SK-N-SH (cell line): Measurements from ENCODE around the gene TRMT1. TPM values are rescaled to one million over a fixed set of nuclear protein-coding genes. Genes with fewer than 3 reads are reported as not detected.

Experiments used
- CTCF ChIA-PET: fragments of 300-600, 350-600 bp; formaldehyde crosslinking; extraction: SDS; loops from one replicate; lab custom pipeline; 2021; lab: Yijun Ruan, JAX
- POLR2A ChIA-PET: fragments of 350-600 bp; sonication (Branson Sonifier 250); formaldehyde crosslinking; extraction: SDS; loops from one replicate; lab custom pipeline; 2020; ENCODE audit warnings: antibody characterized with exemption, inconsistent platforms; lab: Yijun Ruan, JAX
- DNase-seq: peaks from one replicate; pipeline ENCODE4 v3.0.0; 2012
- H2AFZ ChIP-seq: fragments of 200-600 bp; sonication (generic); 2 replicates; pipeline ENCODE4 v1.8.1; 2016; ENCODE audit warnings: antibody characterized with exemption, mild to moderate bottlenecking, low read depth
- H3F3A ChIP-seq: fragments of 200-600 bp; sonication (generic); replicated peaks from 2 replicates; pipeline ENCODE3; 2016; ENCODE audit warnings: antibody characterized with exemption, mild to moderate bottlenecking; ENCODE audit not compliant: insufficient read depth
- H3K27ac ChIP-seq, 2 experiments: fragments of 200-500 bp in 1 of 2; fragments of 200-600 bp in 1 of 2; sonication (Bioruptor generic) in 1 of 2; sonication (generic), shearing (Covaris generic) in 1 of 2; 2 replicates each; pipeline versions ENCODE4 v1.5.1 to v1.6.1; 2014 to 2016; ENCODE audit warnings: low read depth in 2 of 2, inconsistent platforms in 1 of 2, low read length in 1 of 2, mild to moderate bottlenecking in 1 of 2, mixed read lengths in 1 of 2
- H3K27me3 ChIP-seq: fragments of 200-600 bp; sonication (generic), shearing (Covaris generic); 2 replicates; pipeline ENCODE4 v1.6.1; 2016; ENCODE audit warnings: mixed run types; ENCODE audit not compliant: insufficient read depth
- H3K36me3 ChIP-seq, 2 experiments: fragments of 200-500 bp in 1 of 2; fragments of 200-600 bp in 1 of 2; sonication (Bioruptor generic) in 1 of 2; sonication (generic) in 1 of 2; replicated peaks in 1 of 2; 2 replicates each; pipeline versions ENCODE3 to v1.5.1; 2014 to 2016; ENCODE audit warnings: low read length in 1 of 2, mild to moderate bottlenecking in 1 of 2; ENCODE audit not compliant: insufficient read depth in 2 of 2, control insufficient read depth in 1 of 2
- H3K4me1 ChIP-seq, 2 experiments: fragments of 200-500 bp in 1 of 2; fragments of 200-600 bp in 1 of 2; sonication (Bioruptor generic) in 1 of 2; sonication (generic), shearing (Covaris generic) in 1 of 2; 2 replicates each; pipeline versions ENCODE4 v1.5.1 to v1.6.1; 2014 to 2016; ENCODE audit warnings: low read depth in 1 of 2, low read length in 1 of 2, mixed run types in 1 of 2; ENCODE audit not compliant: insufficient read depth in 2 of 2, control insufficient read depth in 1 of 2
- H3K4me2 ChIP-seq: fragments of 200-600 bp; sonication (generic), shearing (Covaris generic); 2 replicates; pipeline ENCODE4 v1.6.1; 2017; ENCODE audit warnings: mixed run types
- H3K4me3 ChIP-seq, 2 experiments: fragments of 200-500 bp in 1 of 2; fragments of 200-600 bp in 1 of 2; sonication (Bioruptor generic) in 1 of 2; sonication (generic), shearing (Covaris generic) in 1 of 2; 2 replicates each; pipeline versions ENCODE4 v1.5.1 to v1.8.1; 2014 to 2016; ENCODE audit warnings: low read depth in 2 of 2, inconsistent platforms in 1 of 2, low read length in 1 of 2, mild to moderate bottlenecking in 1 of 2, mixed read lengths in 1 of 2, moderate library complexity in 1 of 2
- H3K79me2 ChIP-seq: fragments of 200-600 bp; sonication (generic); 2 replicates; pipeline ENCODE4 v1.8.1; 2017; ENCODE audit warnings: mild to moderate bottlenecking; ENCODE audit not compliant: insufficient read depth
- H3K9ac ChIP-seq: fragments of 200-600 bp; sonication (generic); 2 replicates; pipeline ENCODE4 v1.6.1; 2017; ENCODE audit warnings: mixed run types
- H3K9me2 ChIP-seq: fragments of 200-600 bp; sonication (generic); 2 replicates; pipeline ENCODE4 v1.6.1; 2017; ENCODE audit warnings: mixed run types
- H3K9me3 ChIP-seq: fragments of 200-600 bp; sonication (generic); 2 replicates; pipeline ENCODE4 v1.6.1; 2017; ENCODE audit warnings: mixed run types, mild to moderate bottlenecking, moderate library complexity
- H4K20me1 ChIP-seq: fragments of 200-600 bp; sonication (generic); 2 replicates; pipeline ENCODE4 v1.6.1; 2017; ENCODE audit warnings: mild to moderate bottlenecking, mixed run types; ENCODE audit not compliant: insufficient read depth
- CHD2 ChIP-seq: fragments of 150-350 bp; IDR thresholded peaks from 2 replicates; pipeline ENCODE4 v1.6.1; 2018; ENCODE audit warnings: low read length; ENCODE audit not compliant: partially characterized antibody
- FOSL2 ChIP-seq: IDR thresholded peaks from 2 replicates; pipeline ENCODE4 v1.4.0; 2012; ENCODE audit warnings: low read depth, mild to moderate bottlenecking, moderate library complexity, borderline replicate concordance
- FOXM1 ChIP-seq: IDR thresholded peaks from 2 replicates; pipeline ENCODE4 v1.4.0; 2012; ENCODE audit warnings: low read depth, mild to moderate bottlenecking
- MEF2A ChIP-seq: IDR thresholded peaks from 2 replicates; pipeline ENCODE4 v1.4.0; 2012; ENCODE audit warnings: low read depth, borderline replicate concordance
- NFIC ChIP-seq: IDR thresholded peaks from 2 replicates; pipeline ENCODE4 v1.4.0; 2012; ENCODE audit warnings: borderline replicate concordance
- NRF1 ChIP-seq: IDR thresholded peaks from 2 replicates; pipeline ENCODE4 v1.6.1; 2012; ENCODE audit warnings: low read depth, mild to moderate bottlenecking, low read length
- POLR2AphosphoS5 ChIP-seq: IDR thresholded peaks from 2 replicates; pipeline ENCODE4 v1.6.1; 2012; ENCODE audit warnings: low read depth, low read length
- RAD21 ChIP-seq: IDR thresholded peaks from 2 replicates; pipeline ENCODE4 v1.6.1; 2012; ENCODE audit warnings: mild to moderate bottlenecking, low read length
- SIN3A ChIP-seq: IDR thresholded peaks from 2 replicates; pipeline ENCODE4 v1.6.1; 2012; ENCODE audit warnings: low read depth, mild to moderate bottlenecking, low read length, moderate library complexity, borderline replicate concordance
- SMC3 ChIP-seq: IDR thresholded peaks from 2 replicates; pipeline ENCODE4 v1.6.1; 2012; ENCODE audit warnings: low read depth, low read length, improper control_type of control experiment
- TEAD4 ChIP-seq: IDR thresholded peaks from 2 replicates; pipeline ENCODE4 v1.4.0; 2012; ENCODE audit warnings: mild to moderate bottlenecking, borderline replicate concordance; ENCODE audit not compliant: insufficient read depth
- USF2 ChIP-seq: fragments of 150-350 bp; IDR thresholded peaks from 2 replicates; pipeline ENCODE4 v1.6.1; 2017; ENCODE audit warnings: antibody characterized with exemption, low read length, low read depth, borderline replicate concordance
- YY1 ChIP-seq: IDR thresholded peaks from 2 replicates; pipeline ENCODE4 v1.4.0; 2012; ENCODE audit warnings: low read depth, mild to moderate bottlenecking
- WGBS: methylation state at CpG from one replicate; pipeline ENCODE4 v1.1.6; 2017; ENCODE audit warnings: low lambda C conversion rate; 5-methylcytosine and 5-hydroxymethylcytosine counted together
- polyA plus RNA-seq, 3 experiments: library from polyadenylated mRNA; depleted of rRNA; stranded (reverse); fragments of >200 nt; gene quantifications; 2 replicates each; pipeline ENCODE4 v1.2.3, GENCODE V29; 2012
- TF ChIP-seq, protein P1 (sequence below): IDR thresholded peaks from 2 replicates; pipeline ENCODE4 v1.4.0; 2012; ENCODE audit warnings: low read depth
- TF ChIP-seq, protein P2 (sequence below): IDR thresholded peaks from 2 replicates; pipeline ENCODE4 v1.6.1; 2012; ENCODE audit warnings: mild to moderate bottlenecking, low read depth, low read length, moderate library complexity

The TRMT1 gene
- polyA plus RNA-seq, 1 of the 3 experiments (the other 2 are of a cell fraction) = 64.9 TPM

GRCh38 chr19:13115936-13116281 is 631 bp downstream of the TRMT1 start:
- H3K36me3 ChIP-seq = peaks cover 7 to 12% of the 10 kb centered on the region in 2 experiments
- no peak for DNase-seq
- H3K27ac ChIP-seq = peak overlapping the region in 1 of 2 experiments; percentile 65; a peak in 2 of 4 replicates
- ChIA-PET POLR2A (no interaction called here), CTCF (interaction anchor here (0.9 to 4.0 kb wide), 3 partner anchors 11 to 22 kb away, joined by 3 to 20 read pairs (median 10); partner anchors contain the start of gene LYL1)
- peak overlapping the region; percentile 94 to 97 for H3K4me3 ChIP-seq
- no peaks in the 10 kb centered on the region for H3K9me2 ChIP-seq
- no peak overlapping the region for H2AFZ ChIP-seq
- H3K4me2 ChIP-seq = peak overlapping the region; percentile 80
- no peaks in the 10 kb centered on the region for H3K27me3 ChIP-seq
- H3K79me2 ChIP-seq = peaks cover 52% of the 10 kb centered on the region
- peaks cover 4% of the 10 kb centered on the region for H3F3A ChIP-seq
- peaks cover 22 to 27% of the 10 kb centered on the region in 2 experiments; a peak in 2 of 4 replicates for H3K4me1 ChIP-seq
- peak overlapping the region; percentile 91 for H3K9ac ChIP-seq
- no CpG with 5 or more reads among the region's 18 CpGs for WGBS
- no peak for TF ChIP-seq POLR2AphosphoS5
- H4K20me1 ChIP-seq = peaks cover 21% of the 10 kb centered on the region
- no peaks in the 10 kb centered on the region for H3K9me3 ChIP-seq

DNA sequence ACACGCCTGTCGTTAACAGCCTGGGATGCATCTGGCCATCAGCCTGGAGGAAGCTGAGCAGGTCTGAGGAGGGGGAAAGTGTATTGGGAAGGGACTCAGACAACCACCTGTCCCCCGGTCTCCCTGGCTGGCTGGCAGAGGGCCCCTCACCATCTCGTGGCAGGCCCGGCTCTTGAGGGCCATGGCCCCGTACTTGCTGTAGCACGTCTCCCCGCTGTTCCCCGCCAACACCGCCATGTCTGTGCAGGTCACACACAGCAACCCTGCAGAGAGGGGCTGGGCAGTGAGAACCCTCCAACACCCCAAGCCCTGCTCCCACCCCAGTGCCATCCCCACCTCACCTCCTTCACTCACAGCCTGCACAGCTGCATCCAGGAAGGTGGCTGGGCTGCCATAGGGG is 4.0 kb downstream of the TRMT1 start:
- H3K4me1 ChIP-seq = peaks cover 6 to 16% of the 10 kb centered on the region in 2 experiments; a peak in 2 of 4 replicates
- ChIA-PET CTCF (interaction anchor here (1.0 to 1.4 kb wide), 2 partner anchors 16 to 19 kb away, joined by 3 to 4 read pairs; no protein-coding TSS in a partner anchor), POLR2A (no interaction called here)
- H2AFZ ChIP-seq = no peak overlapping the region
- no peak overlapping the region for H3K4me3 ChIP-seq
- no peak overlapping the region for H3K9ac ChIP-seq
- no peaks in the 10 kb centered on the region for H3K9me3 ChIP-seq
- no peak for TF ChIP-seq NRF1
- TF ChIP-seq CHD2 = no peak
- TF ChIP-seq, protein P1, sequence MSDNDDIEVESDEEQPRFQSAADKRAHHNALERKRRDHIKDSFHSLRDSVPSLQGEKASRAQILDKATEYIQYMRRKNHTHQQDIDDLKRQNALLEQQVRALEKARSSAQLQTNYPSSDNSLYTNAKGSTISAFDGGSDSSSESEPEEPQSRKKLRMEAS = no peak
- TF ChIP-seq YY1 = no peak
- TF ChIP-seq MEF2A = no peak
- no peak for TF ChIP-seq FOXM1
- no peak for TF ChIP-seq USF2
- TF ChIP-seq FOSL2 = no peak
- no peak for TF ChIP-seq NFIC
- no peaks in the 10 kb centered on the region for H3K9me2 ChIP-seq
- peaks cover 14 to 16% of the 10 kb centered on the region in 2 experiments for H3K36me3 ChIP-seq
- no peaks in the 10 kb centered on the region for H3K27me3 ChIP-seq
- WGBS = 100% methylated on average over 7 of the region's 10 CpGs
- DNase-seq = no peak
- H3K4me2 ChIP-seq = no peak overlapping the region
- no peak overlapping the region for H3K27ac ChIP-seq
- peaks cover 21% of the 10 kb centered on the region for H3K79me2 ChIP-seq
- H4K20me1 ChIP-seq = no peaks in the 10 kb centered on the region
- H3F3A ChIP-seq = peaks cover 2% of the 10 kb centered on the region

GRCh38 chr19:13110099-13110610 is 6.4 kb downstream of the TRMT1 start:
- 90% methylated on average over 14 of the region's 15 CpGs for WGBS
- Histone ChIP-seq H3K9me3 (no peaks in the 10 kb centered on the region), H3K79me2 (peaks cover 7% of the 10 kb centered on the region; the same call in 1 of the 2 replicates), H3K4me2 (no peak overlapping the region), H3K27ac (no peak overlapping the region), H3F3A (no peaks in the 10 kb centered on the region), H3K9me2 (no peaks in the 10 kb centered on the region), H2AFZ (no peak overlapping the region), H3K4me3 (no peak overlapping the region), H3K27me3 (no peaks in the 10 kb centered on the region), H3K9ac (no peak overlapping the region), H3K36me3 (peaks cover 15 to 16% of the 10 kb centered on the region in 2 experiments), H3K4me1 (peaks cover 0 to under 1% of the 10 kb centered on the region in 2 experiments; a peak in 1 of 4 replicates), H4K20me1 (no peaks in the 10 kb centered on the region)
- ChIA-PET POLR2A (no interaction called here), CTCF (interaction anchor here (0.9 kb wide), 1 partner anchor 144 kb away, joined by 3 read pairs; no protein-coding TSS in a partner anchor)
- no peak for DNase-seq
- TF ChIP-seq TEAD4 = no peak
- no peak for TF ChIP-seq SMC3
- no peak for TF ChIP-seq SIN3A
- TF ChIP-seq RAD21 = no peak
- TF ChIP-seq USF2 = no peak
- TF ChIP-seq, protein P2, sequence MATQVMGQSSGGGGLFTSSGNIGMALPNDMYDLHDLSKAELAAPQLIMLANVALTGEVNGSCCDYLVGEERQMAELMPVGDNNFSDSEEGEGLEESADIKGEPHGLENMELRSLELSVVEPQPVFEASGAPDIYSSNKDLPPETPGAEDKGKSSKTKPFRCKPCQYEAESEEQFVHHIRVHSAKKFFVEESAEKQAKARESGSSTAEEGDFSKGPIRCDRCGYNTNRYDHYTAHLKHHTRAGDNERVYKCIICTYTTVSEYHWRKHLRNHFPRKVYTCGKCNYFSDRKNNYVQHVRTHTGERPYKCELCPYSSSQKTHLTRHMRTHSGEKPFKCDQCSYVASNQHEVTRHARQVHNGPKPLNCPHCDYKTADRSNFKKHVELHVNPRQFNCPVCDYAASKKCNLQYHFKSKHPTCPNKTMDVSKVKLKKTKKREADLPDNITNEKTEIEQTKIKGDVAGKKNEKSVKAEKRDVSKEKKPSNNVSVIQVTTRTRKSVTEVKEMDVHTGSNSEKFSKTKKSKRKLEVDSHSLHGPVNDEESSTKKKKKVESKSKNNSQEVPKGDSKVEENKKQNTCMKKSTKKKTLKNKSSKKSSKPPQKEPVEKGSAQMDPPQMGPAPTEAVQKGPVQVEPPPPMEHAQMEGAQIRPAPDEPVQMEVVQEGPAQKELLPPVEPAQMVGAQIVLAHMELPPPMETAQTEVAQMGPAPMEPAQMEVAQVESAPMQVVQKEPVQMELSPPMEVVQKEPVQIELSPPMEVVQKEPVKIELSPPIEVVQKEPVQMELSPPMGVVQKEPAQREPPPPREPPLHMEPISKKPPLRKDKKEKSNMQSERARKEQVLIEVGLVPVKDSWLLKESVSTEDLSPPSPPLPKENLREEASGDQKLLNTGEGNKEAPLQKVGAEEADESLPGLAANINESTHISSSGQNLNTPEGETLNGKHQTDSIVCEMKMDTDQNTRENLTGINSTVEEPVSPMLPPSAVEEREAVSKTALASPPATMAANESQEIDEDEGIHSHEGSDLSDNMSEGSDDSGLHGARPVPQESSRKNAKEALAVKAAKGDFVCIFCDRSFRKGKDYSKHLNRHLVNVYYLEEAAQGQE = no peak
